Fibroblast of lung (primary cell): ENCODE measurements around the gene LGI2. TPM values are rescaled to one million over a fixed set of nuclear protein-coding genes. Genes with fewer than 3 reads are reported as not detected.

Source experiments
- DNase-seq, 2 donors: peaks; one replicate each; pipeline versions ENCODE4 v3.0.0 to v3.0.0-alpha.2; 2010; ENCODE audit warnings: low read depth in 2 of 2
- H2AFZ ChIP-seq: 2 replicates; pipeline ENCODE4 v1.5.1; 2012; ENCODE audit warnings: low read length, control low read depth, inconsistent platforms
- H3K27ac ChIP-seq: 2 replicates; pipeline ENCODE4 v1.5.1; 2011; ENCODE audit warnings: low read length, control low read depth; ENCODE audit not compliant: insufficient read depth
- H3K27me3 ChIP-seq: 2 replicates; pipeline ENCODE4 v1.5.1; 2011; ENCODE audit warnings: mild to moderate bottlenecking, low read length; ENCODE audit not compliant: control insufficient read depth, insufficient read depth
- H3K36me3 ChIP-seq: 2 replicates; pipeline ENCODE4 v1.5.1; 2011; ENCODE audit warnings: low read length; ENCODE audit not compliant: control insufficient read depth, insufficient read depth
- H3K4me1 ChIP-seq: 2 replicates; pipeline ENCODE4 v1.5.1; 2011; ENCODE audit warnings: low read length; ENCODE audit not compliant: control insufficient read depth, insufficient read depth; ENCODE audit errors: extremely low read depth
- H3K4me2 ChIP-seq: 2 replicates; pipeline ENCODE4 v1.5.1; 2011; ENCODE audit warnings: low read length, control low read depth; ENCODE audit not compliant: insufficient read depth; ENCODE audit errors: extremely low read depth
- H3K4me3 ChIP-seq, 4 experiments: fragments of 200-600 bp in 1 of 4; sonication (generic) in 1 of 4; replicated peaks in 1 of 4; 2 replicates each; pipeline ENCODE4 v1.5.1; 2011 to 2016; ENCODE audit warnings: low read length in 4 of 4, low read depth in 3 of 4, mild to moderate bottlenecking in 3 of 4, control low read depth in 2 of 4, inconsistent platforms in 1 of 4, mixed read lengths in 1 of 4; ENCODE audit not compliant: insufficient read depth in 1 of 4; ENCODE audit errors: control extremely low read depth in 1 of 4
- H3K79me2 ChIP-seq: 2 replicates; pipeline ENCODE4 v1.5.1; 2012; ENCODE audit warnings: mild to moderate bottlenecking, low read length, inconsistent platforms; ENCODE audit not compliant: control insufficient read depth, insufficient read depth
- H3K9ac ChIP-seq: 2 replicates; pipeline ENCODE4 v1.5.1; 2011; ENCODE audit warnings: mild to moderate bottlenecking, low read length, control low read depth; ENCODE audit not compliant: insufficient read depth
- H3K9me3 ChIP-seq: 2 replicates; pipeline ENCODE4 v1.5.1; 2012; ENCODE audit warnings: low read depth, low read length; ENCODE audit not compliant: control insufficient read depth, insufficient read depth
- H4K20me1 ChIP-seq: 2 replicates; pipeline ENCODE4 v1.5.1; 2011; ENCODE audit warnings: low read length; ENCODE audit not compliant: control insufficient read depth, insufficient read depth; ENCODE audit errors: extremely low read depth
- CTCF ChIP-seq, 2 donors: IDR thresholded peaks in 1 of 2; conservative IDR thresholded peaks in 1 of 2; 1 replicate in 1 of 2; 2 replicates in 1 of 2; pipeline ENCODE4 v1.5.1; 2011 to 2012; ENCODE audit warnings: low read length in 2 of 2, control low read depth in 1 of 2, inconsistent platforms in 1 of 2, low read depth in 1 of 2, mild to moderate bottlenecking in 1 of 2
- EZH2 ChIP-seq: IDR thresholded peaks from 2 replicates; pipeline ENCODE4 v1.5.1; 2012; ENCODE audit warnings: low read length, control low read depth, mild to moderate bottlenecking; ENCODE audit errors: missing control alignments
- polyA plus RNA-seq, 2 donors: library from polyadenylated mRNA; depleted of rRNA in 1 of 2; stranded (reverse) in 1 of 2; unstranded in 1 of 2; fragments of >200 nt; gene quantifications; 2 replicates each; pipeline ENCODE4 v1.2.1, GENCODE V29; 2011 to 2012; ENCODE audit warnings: missing spikeins in 1 of 2
- total RNA-seq: library from RNA; depleted of rRNA; stranded (reverse); fragments of >200 nt; gene quantifications from 2 replicates; pipeline ENCODE4 v1.2.1, GENCODE V29; 2014

Gene LGI2
- total and polyA plus RNA-seq, 2 donors (not counting 1 experiment from before 2014, with no cell fraction given): under 0.01 TPM; not detected in 1

DNA sequence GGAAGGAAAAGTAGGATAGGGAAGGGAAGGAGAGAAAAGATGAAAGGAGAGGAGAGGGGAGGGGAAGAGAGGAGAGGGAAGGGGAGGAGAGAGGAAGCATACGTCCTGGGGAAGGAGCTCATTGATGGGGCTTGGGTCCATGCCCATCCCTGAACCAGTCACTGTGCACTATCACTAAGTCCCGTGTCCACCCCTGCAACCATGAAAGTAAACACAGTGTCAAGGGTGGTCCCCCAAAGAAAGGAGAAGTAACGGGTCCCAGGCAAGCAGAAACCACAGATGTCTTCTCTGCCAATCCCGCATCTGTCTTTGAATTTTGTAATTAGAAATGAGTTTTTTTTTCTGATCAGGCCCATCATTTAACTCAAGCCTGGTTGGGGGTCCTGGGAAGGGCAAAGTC is 55.2 kb downstream of the LGI2 start:
- H3K4me2 ChIP-seq: no peak overlapping the region
- H3K27me3 ChIP-seq: peaks cover 2% of the 10 kb centered on the region
- H3K4me3 ChIP-seq: no peak overlapping the region
- no peak for TF ChIP-seq CTCF (conservative IDR thresholded peaks at IDR 0.05 in 1 of 2, IDR thresholded peaks at IDR 0.05 in 1 of 2; ENCODE audit: low read depth in 1 of 2, low read length in 2 of 2)
- TF ChIP-seq EZH2: no peak
- H3K9me3 ChIP-seq: no peaks in the 10 kb centered on the region
- no peak overlapping the region for H3K9ac ChIP-seq
- no peak overlapping the region for H2AFZ ChIP-seq
- no peak for DNase-seq
- no peak overlapping the region for H3K27ac ChIP-seq
- H3K36me3 ChIP-seq: no peaks in the 10 kb centered on the region
- no peaks in the 10 kb centered on the region for H3K4me1 ChIP-seq
- no peaks in the 10 kb centered on the region for H4K20me1 ChIP-seq
- no peaks in the 10 kb centered on the region for H3K79me2 ChIP-seq

DNA sequence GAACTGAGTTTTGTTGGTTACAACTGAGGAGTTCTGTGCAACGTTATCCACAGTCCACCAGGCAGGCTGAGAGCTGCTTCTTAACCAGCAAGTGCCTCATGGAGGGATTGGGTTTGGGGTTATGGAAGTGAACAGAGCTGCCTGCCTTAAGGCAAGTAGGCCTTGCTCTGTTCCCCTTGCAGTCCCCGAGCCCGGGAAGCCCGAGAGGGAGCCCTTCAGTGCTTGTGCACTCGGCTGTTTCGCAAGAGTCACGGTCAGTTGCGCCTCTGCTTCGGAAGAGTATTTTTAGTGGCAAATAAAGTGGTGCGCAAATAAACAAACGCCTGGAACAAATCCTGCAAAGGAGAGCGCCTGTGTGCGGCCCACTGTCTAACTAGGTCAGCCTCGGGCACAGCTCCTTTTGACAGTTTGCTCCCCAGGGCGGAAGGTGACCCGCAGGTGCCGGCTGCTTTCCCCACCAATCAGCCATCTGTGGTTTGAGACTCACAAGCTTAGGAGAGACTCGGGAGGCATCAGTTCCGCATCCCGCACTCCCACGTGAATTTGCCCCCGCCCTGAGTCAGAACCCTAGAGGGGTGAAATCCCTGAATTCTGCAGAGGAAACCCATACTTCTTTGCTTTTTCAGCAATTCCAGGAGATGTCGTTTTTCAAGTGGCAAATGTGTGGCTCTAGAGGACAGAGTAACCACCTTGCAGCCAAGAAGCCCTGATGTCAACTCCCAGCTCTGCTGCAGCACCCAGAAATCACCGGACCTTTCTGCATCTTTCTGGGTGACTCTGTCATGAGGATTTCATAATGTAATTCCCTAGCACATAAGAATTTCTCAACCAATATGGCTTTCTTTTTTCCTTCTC is 56.8 kb downstream of the LGI2 start:
- H4K20me1 ChIP-seq: no peaks in the 10 kb centered on the region
- no peak overlapping the region for H3K4me3 ChIP-seq
- no peaks in the 10 kb centered on the region for H3K4me1 ChIP-seq
- H3K27me3 ChIP-seq: peaks cover 2% of the 10 kb centered on the region
- H3K27ac ChIP-seq: no peak overlapping the region
- H2AFZ ChIP-seq: no peak overlapping the region
- no peaks in the 10 kb centered on the region for H3K9me3 ChIP-seq
- H3K4me2 ChIP-seq: no peak overlapping the region
- DNase-seq: no peak
- no peaks in the 10 kb centered on the region for H3K79me2 ChIP-seq
- no peak for TF ChIP-seq CTCF (conservative IDR thresholded peaks at IDR 0.05 in 1 of 2, IDR thresholded peaks at IDR 0.05 in 1 of 2; ENCODE audit: low read depth in 1 of 2, low read length in 2 of 2)
- no peak for TF ChIP-seq EZH2
- no peak overlapping the region for H3K9ac ChIP-seq
- H3K36me3 ChIP-seq: no peaks in the 10 kb centered on the region

GRCh38 chr4:24973404-24973746 is 57.4 kb downstream of the LGI2 start:
- peaks cover 2% of the 10 kb centered on the region for H3K27me3 ChIP-seq
- no peak for DNase-seq

More at GRCh38 chr4:24973404-24973746, 57.4 kb downstream of the LGI2 start:
- H4K20me1 ChIP-seq: no peaks in the 10 kb centered on the region
- no peaks in the 10 kb centered on the region for H3K36me3 ChIP-seq
- no peak for TF ChIP-seq EZH2
- H3K4me2 ChIP-seq: no peak overlapping the region
- H3K79me2 ChIP-seq: no peaks in the 10 kb centered on the region
- no peak overlapping the region for H3K27ac ChIP-seq
- H3K4me3 ChIP-seq: no peak overlapping the region
- H3K9me3 ChIP-seq: no peaks in the 10 kb centered on the region
- no peak overlapping the region for H3K9ac ChIP-seq
- no peaks in the 10 kb centered on the region for H3K4me1 ChIP-seq
- H2AFZ ChIP-seq: no peak overlapping the region
